Measurements from ENCODE around the gene NLGN4Y. TPM values are rescaled to one million over a fixed set of nuclear protein-coding genes. Genes with fewer than 3 reads are reported as not detected.

Gene NLGN4Y
- total RNA-seq, 6 donors from 2014 or later: 4.4 to 8.4 (median 5.0) TPM; not detected in 3

GRCh38 chrY:14601372-14601771 lies 77.0 kb downstream of the NLGN4Y start:
- DNase-seq (no peak), ATAC-seq (ENCODE audit: low FRiP score in 2 of 2) (no peak)
- Histone ChIP-seq H3K9me3 (no peaks in the 10 kb centered on the region), H3K4me1 (no peaks in the 10 kb centered on the region), H3K27me3 (no peaks in the 10 kb centered on the region), H3K4me3 (no peak overlapping the region), H3K36me3 (no peaks in the 10 kb centered on the region), H3K27ac (no peak overlapping the region)
- TF ChIP-seq CTCF (IDR thresholded peaks at IDR 0.05) (no peak), EP300 (IDR thresholded peaks at IDR 0.05) (no peak), POLR2A (IDR thresholded peaks at IDR 0.05) (no peak), POLR2AphosphoS5 (IDR thresholded peaks at IDR 0.05) (no peak)
- 86% methylated on average over 2 of the region's 11 CpGs; no CpG with 5 or more reads in 1 of the 2 donors for WGBS, 2 donors

- no peak for ATAC-seq (ENCODE audit: low FRiP score in 2 of 2)
- WGBS, 2 donors: no CpG with 5 or more reads among the region's 1 CpG
- H3K27ac ChIP-seq: no peak overlapping the region
These were observed 93.3 kb downstream of the NLGN4Y start for GRCh38 chrY:14617625-14618024.

GRCh38 chrY:14618513-14618912 lies 94.2 kb downstream of the NLGN4Y start:
- 73% methylated on average over 2 of the region's 2 CpGs; no CpG with 5 or more reads in 1 of the 2 donors for WGBS, 2 donors
- H3K27me3 ChIP-seq: no peaks in the 10 kb centered on the region
- H3K4me3 ChIP-seq: no peak overlapping the region
- H3K27ac ChIP-seq: no peak overlapping the region
- no peaks in the 10 kb centered on the region for H3K36me3 ChIP-seq
- ATAC-seq (ENCODE audit: low FRiP score in 2 of 2) (no peak), DNase-seq (no peak)
- H3K9me3 ChIP-seq: no peaks in the 10 kb centered on the region
- TF ChIP-seq POLR2AphosphoS5 (IDR thresholded peaks at IDR 0.05) (no peak), CTCF (IDR thresholded peaks at IDR 0.05) (no peak), POLR2A (IDR thresholded peaks at IDR 0.05) (no peak), EP300 (IDR thresholded peaks at IDR 0.05) (no peak)
- no peaks in the 10 kb centered on the region for H3K4me1 ChIP-seq

More at GRCh38 chrY:14617625-14618024, 93.3 kb downstream of the NLGN4Y start:
- Histone ChIP-seq H3K36me3 (no peaks in the 10 kb centered on the region), H3K9me3 (no peaks in the 10 kb centered on the region), H3K27me3 (no peaks in the 10 kb centered on the region), H3K4me1 (no peaks in the 10 kb centered on the region), H3K4me3 (no peak overlapping the region)
- no peak for TF ChIP-seq EP300 (IDR thresholded peaks at IDR 0.05)
- no peak for TF ChIP-seq POLR2A (IDR thresholded peaks at IDR 0.05)
- TF ChIP-seq CTCF (IDR thresholded peaks at IDR 0.05): no peak
- TF ChIP-seq POLR2AphosphoS5 (IDR thresholded peaks at IDR 0.05): no peak
- no peak for DNase-seq

- no peaks in the 10 kb centered on the region for H3K9me3 ChIP-seq
- no peaks in the 10 kb centered on the region for H3K36me3 ChIP-seq
- ATAC-seq (ENCODE audit: low FRiP score in 2 of 2): no peak
- no peaks in the 10 kb centered on the region for H3K27me3 ChIP-seq
- no peak overlapping the region for H3K27ac ChIP-seq
- TF ChIP-seq CTCF (IDR thresholded peaks at IDR 0.05): no peak
- TF ChIP-seq POLR2A (IDR thresholded peaks at IDR 0.05): no peak
- no peak for TF ChIP-seq EP300 (IDR thresholded peaks at IDR 0.05)
- no peak for TF ChIP-seq POLR2AphosphoS5 (IDR thresholded peaks at IDR 0.05)
- no peaks in the 10 kb centered on the region for H3K4me1 ChIP-seq
- no peak for DNase-seq
- WGBS, 2 donors: 72% methylated on average over 6 of the region's 6 CpGs; no CpG with 5 or more reads in 1 of the 2 donors
- H3K4me3 ChIP-seq: no peak overlapping the region
These were observed 103.9 kb downstream of the NLGN4Y start for GRCh38 chrY:14628208-14628607.

DNA sequence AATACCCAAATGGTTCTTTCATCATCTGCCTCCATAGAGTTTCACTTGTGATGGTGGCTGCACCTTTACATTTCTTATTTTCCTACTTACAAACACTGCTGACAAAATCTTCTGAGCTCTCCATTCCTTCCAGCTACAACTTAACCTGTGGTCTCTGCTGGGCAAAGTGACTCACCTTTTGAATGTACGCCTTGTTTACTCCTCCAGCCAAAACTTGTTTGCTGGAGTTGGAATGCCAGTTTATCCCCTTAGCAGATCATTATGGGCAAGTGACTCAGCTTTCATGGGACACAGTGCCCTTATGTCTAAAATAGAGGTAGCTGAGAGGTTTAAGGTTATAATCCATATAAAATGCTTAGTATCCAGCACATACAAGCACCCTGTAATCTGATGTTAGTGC lies 107.3 kb downstream of the NLGN4Y start:
- H3K36me3 ChIP-seq: no peaks in the 10 kb centered on the region
- H3K4me1 ChIP-seq: no peaks in the 10 kb centered on the region
- H3K27me3 ChIP-seq: no peaks in the 10 kb centered on the region
- H3K4me3 ChIP-seq: no peak overlapping the region
- TF ChIP-seq POLR2A (IDR thresholded peaks at IDR 0.05) (no peak), POLR2AphosphoS5 (IDR thresholded peaks at IDR 0.05) (no peak), EP300 (IDR thresholded peaks at IDR 0.05) (no peak), CTCF (IDR thresholded peaks at IDR 0.05) (no peak)
- no peak overlapping the region for H3K27ac ChIP-seq
- 78% methylated on average over 1 of the region's 1 CpG; no CpG with 5 or more reads in 1 of the 2 donors for WGBS, 2 donors
- no peak for DNase-seq
- no peak for ATAC-seq (ENCODE audit: low FRiP score in 2 of 2)
- H3K9me3 ChIP-seq: no peaks in the 10 kb centered on the region

Measured in upper lobe of left lung (tissue), 6 donors.